ELF-1 (cell line): ENCODE measurements around the gene CLSTN1.
A peak's percentile ranks its signal among the peaks of the same experiment; 100 is the strongest.

Experiments
- DNase-seq: peaks from one replicate; pipeline ENCODE4 v3.0.0-alpha.2; 2016; ENCODE audit warnings: low read depth, low spot score

The CLSTN1 gene

GRCh38 chr1:9850442-9851162, 26.8 kb upstream of the CLSTN1 start:
- peak; percentile 49 for DNase-seq

- peak; percentile 56 for DNase-seq
Measured at GRCh38 chr1:9849691-9850441, 26.1 kb upstream of the CLSTN1 start.

GRCh38 chr1:9848022-9848421, 24.3 kb upstream of the CLSTN1 start:
- DNase-seq = no peak

GRCh38 chr1:9847269-9847668, 23.5 kb upstream of the CLSTN1 start:
- no peak for DNase-seq

GRCh38 chr1:9846611-9847171, 22.9 kb upstream of the CLSTN1 start:
- peak; percentile 72 for DNase-seq

- no peak for DNase-seq
Measured at GRCh38 chr1:9845914-9846313, 22.1 kb upstream of the CLSTN1 start.

GRCh38 chr1:9844756-9845155, 21.0 kb upstream of the CLSTN1 start:
- no peak for DNase-seq

GRCh38 chr1:9844106-9844505, 20.3 kb upstream of the CLSTN1 start:
- no peak for DNase-seq

- DNase-seq = peak; percentile 74
Measured at GRCh38 chr1:9843576-9843945, 19.8 kb upstream of the CLSTN1 start.

- DNase-seq = peak; percentile 28
Measured at GRCh38 chr1:9842781-9843575, 19.2 kb upstream of the CLSTN1 start.

- DNase-seq = no peak
Measured at GRCh38 chr1:9842073-9842711, 18.4 kb upstream of the CLSTN1 start.

- DNase-seq = no peak
Measured at GRCh38 chr1:9841460-9841859, 17.7 kb upstream of the CLSTN1 start.

GRCh38 chr1:9840176-9840575, 16.4 kb upstream of the CLSTN1 start:
- no peak for DNase-seq

- DNase-seq = no peak
Measured at GRCh38 chr1:9838946-9839345, 15.2 kb upstream of the CLSTN1 start.

- DNase-seq = no peak
Measured at GRCh38 chr1:9836632-9836960, 12.8 kb upstream of the CLSTN1 start.

GRCh38 chr1:9835758-9836631, 12.2 kb upstream of the CLSTN1 start:
- DNase-seq = peak; percentile 81

- no peak for DNase-seq
Measured at GRCh38 chr1:9835404-9835757, 11.6 kb upstream of the CLSTN1 start.

- no peak for DNase-seq
Measured at GRCh38 chr1:9833632-9834031, 9.9 kb upstream of the CLSTN1 start.

GRCh38 chr1:9827558-9828185, 3.9 kb upstream of the CLSTN1 start:
- DNase-seq = no peak

- DNase-seq = no peak
Measured at GRCh38 chr1:9826616-9827015, 2.9 kb upstream of the CLSTN1 start.
